NCI-H2029 (cell line): ENCODE data around the gene LNPEP.
"Not testable (repeated sequence)": the region's sequence is repeated elsewhere in the genome, so short reads cannot be mapped to it uniquely, and the experiment has no call there.

Experiments used
- DNase-seq: peaks from one replicate; lab custom pipeline; 2025; lab: John Stamatoyannopoulos, UW

The LNPEP gene

GRCh38 chr5:96930058-96930457 lies 5.8 kb upstream of the LNPEP start:
- DNase-seq: peak; percentile 35

GRCh38 chr5:96930589-96930988 lies 5.3 kb upstream of the LNPEP start:
- no peak for DNase-seq

GRCh38 chr5:96931037-96931436 lies 4.8 kb upstream of the LNPEP start:
- DNase-seq: not testable (repeated sequence)

GRCh38 chr5:96931605-96932004 lies 4.3 kb upstream of the LNPEP start:
- DNase-seq: no peak

GRCh38 chr5:96932026-96932425 lies 3.9 kb upstream of the LNPEP start:
- DNase-seq: no peak

GRCh38 chr5:96933764-96934707 lies 1.8 kb upstream of the LNPEP start:
- DNase-seq: peak; percentile 45

- peak; percentile 95 for DNase-seq
Observed at GRCh38 chr5:96934708-96935558, 947 bp upstream of the LNPEP start.

GRCh38 chr5:96936431-96937320 lies 796 bp downstream of the LNPEP start:
- no peak for DNase-seq

GRCh38 chr5:96940586-96940985 lies 4.7 kb downstream of the LNPEP start:
- DNase-seq: no peak

GRCh38 chr5:96941140-96941539 lies 5.3 kb downstream of the LNPEP start:
- no peak for DNase-seq

- DNase-seq: no peak
Observed at GRCh38 chr5:96942078-96942477, 6.2 kb downstream of the LNPEP start.

- no peak for DNase-seq
Observed at GRCh38 chr5:96942911-96943310, 7.0 kb downstream of the LNPEP start.

GRCh38 chr5:96943799-96944198 lies 7.9 kb downstream of the LNPEP start:
- no peak for DNase-seq

- no peak for DNase-seq
Observed at GRCh38 chr5:96945144-96945897, 9.4 kb downstream of the LNPEP start.

GRCh38 chr5:96946381-96946780 lies 10.5 kb downstream of the LNPEP start:
- no peak for DNase-seq

- DNase-seq: no peak
Observed at GRCh38 chr5:96952118-96952750, 16.4 kb downstream of the LNPEP start.

- DNase-seq: no peak
Observed at GRCh38 chr5:96952974-96953730, 17.3 kb downstream of the LNPEP start.

GRCh38 chr5:96957254-96958049 lies 21.6 kb downstream of the LNPEP start:
- peak; percentile 36 for DNase-seq

- no peak for DNase-seq
Observed at GRCh38 chr5:96958977-96959376, 23.1 kb downstream of the LNPEP start.
